GM21390 (cell line): ENCODE results near the gene GRB10.

ENCODE experiments used
- ATAC-seq: cut with Tn5 transposase; IDR thresholded peaks from one replicate; pipeline ENCODE4 v1.9.1; 2021; ENCODE audit not compliant: unreplicated experiment

The GRB10 gene

GRCh38 chr7:50803359-50804337 is 21.0 kb upstream of the GRB10 start:
- ATAC-seq, result no peak

- ATAC-seq, result no peak
Observed at GRCh38 chr7:50801907-50802306, 19.2 kb upstream of the GRB10 start.

- no peak for ATAC-seq
Observed at GRCh38 chr7:50799873-50800272, 17.2 kb upstream of the GRB10 start.

- ATAC-seq, result no peak
Observed at GRCh38 chr7:50798126-50798525, 15.4 kb upstream of the GRB10 start.

GRCh38 chr7:50795831-50796230 is 13.1 kb upstream of the GRB10 start:
- ATAC-seq, result no peak

- no peak for ATAC-seq
Observed at GRCh38 chr7:50795253-50795652, 12.6 kb upstream of the GRB10 start.

- ATAC-seq, result no peak
Observed at GRCh38 chr7:50793947-50794570, 11.4 kb upstream of the GRB10 start.

GRCh38 chr7:50793120-50793946 is 10.6 kb upstream of the GRB10 start:
- no peak for ATAC-seq

GRCh38 chr7:50792342-50793119 is 9.8 kb upstream of the GRB10 start:
- ATAC-seq, result no peak

- no peak for ATAC-seq
Observed at GRCh38 chr7:50791938-50792341, 9.2 kb upstream of the GRB10 start.

- ATAC-seq, result no peak
Observed at GRCh38 chr7:50791363-50791937, 8.8 kb upstream of the GRB10 start.

- ATAC-seq, result no peak
Observed at GRCh38 chr7:50790381-50790780, 7.7 kb upstream of the GRB10 start.

GRCh38 chr7:50788382-50788781 is 5.7 kb upstream of the GRB10 start:
- no peak for ATAC-seq

- no peak for ATAC-seq
Observed at GRCh38 chr7:50787825-50788224, 5.1 kb upstream of the GRB10 start.

GRCh38 chr7:50785346-50785745 is 2.6 kb upstream of the GRB10 start:
- ATAC-seq, result no peak

GRCh38 chr7:50783801-50784507 is 1.3 kb upstream of the GRB10 start:
- no peak for ATAC-seq

GRCh38 chr7:50783303-50783702 is 607 bp upstream of the GRB10 start:
- ATAC-seq, result no peak

GRCh38 chr7:50781381-50782293 is 1.1 kb downstream of the GRB10 start:
- no peak for ATAC-seq

- no peak for ATAC-seq
Observed at GRCh38 chr7:50780436-50780835, 2.3 kb downstream of the GRB10 start.
